Osteocyte (in vitro differentiated cells): ENCODE results near the gene HERC2. TPM values are rescaled to one million over a fixed set of nuclear protein-coding genes. Genes with fewer than 3 reads are reported as not detected.
A peak's percentile ranks its signal among the peaks of the same experiment; 100 is the strongest.

Experiments
- DNase-seq: peaks from one replicate; pipeline ENCODE4 v3.0.0; 2021; ENCODE audit warnings: mixed read lengths; ENCODE audit not compliant: unreplicated experiment; ENCODE audit errors: extremely low spot score
- H3K27ac Mint-ChIP-seq: one replicate; pipeline ENCODE4 v1.8.0; 2021; ENCODE audit warnings: mild to moderate bottlenecking, mixed read lengths; ENCODE audit not compliant: unreplicated experiment
- H3K27me3 Mint-ChIP-seq: one replicate; pipeline ENCODE4 v1.8.0; 2021; ENCODE audit warnings: mixed read lengths; ENCODE audit not compliant: unreplicated experiment
- H3K36me3 Mint-ChIP-seq: one replicate; pipeline ENCODE4 v1.8.0; 2021; ENCODE audit warnings: mixed read lengths; ENCODE audit not compliant: unreplicated experiment
- H3K4me1 Mint-ChIP-seq: one replicate; pipeline ENCODE4 v1.8.0; 2021; ENCODE audit warnings: mixed read lengths; ENCODE audit not compliant: unreplicated experiment
- H3K4me3 Mint-ChIP-seq: one replicate; pipeline ENCODE4 v1.8.0; 2021; ENCODE audit warnings: mild to moderate bottlenecking, moderate library complexity, mixed read lengths; ENCODE audit not compliant: unreplicated experiment
- H3K9me3 Mint-ChIP-seq: one replicate; pipeline ENCODE4 v1.8.0; 2021; ENCODE audit warnings: mixed read lengths; ENCODE audit not compliant: unreplicated experiment
- total RNA-seq: library from RNA; stranded (reverse); gene quantifications from 2 replicates; pipeline ENCODE4 v1.2.1, GENCODE V29; 2021
- TF ChIP-seq, protein P1 (sequence below): fragments of 200-600 bp; sonication (generic); IDR thresholded peaks from 2 replicates; pipeline ENCODE4 v1.5.0; 2021; ENCODE audit warnings: antibody characterized with exemption, mild to moderate bottlenecking, moderate library complexity

The HERC2 gene
- total RNA-seq, 1 donor from 2014 or later: 89.2 TPM

- H3K27ac Mint-ChIP-seq: peak overlapping the region; percentile 60
- H3K4me1 Mint-ChIP-seq: peaks cover 3% of the 10 kb centered on the region
- H3K27me3 Mint-ChIP-seq: no peaks in the 10 kb centered on the region
- H3K4me3 Mint-ChIP-seq: no peak overlapping the region
- no peak for DNase-seq
- TF ChIP-seq, protein P1, sequence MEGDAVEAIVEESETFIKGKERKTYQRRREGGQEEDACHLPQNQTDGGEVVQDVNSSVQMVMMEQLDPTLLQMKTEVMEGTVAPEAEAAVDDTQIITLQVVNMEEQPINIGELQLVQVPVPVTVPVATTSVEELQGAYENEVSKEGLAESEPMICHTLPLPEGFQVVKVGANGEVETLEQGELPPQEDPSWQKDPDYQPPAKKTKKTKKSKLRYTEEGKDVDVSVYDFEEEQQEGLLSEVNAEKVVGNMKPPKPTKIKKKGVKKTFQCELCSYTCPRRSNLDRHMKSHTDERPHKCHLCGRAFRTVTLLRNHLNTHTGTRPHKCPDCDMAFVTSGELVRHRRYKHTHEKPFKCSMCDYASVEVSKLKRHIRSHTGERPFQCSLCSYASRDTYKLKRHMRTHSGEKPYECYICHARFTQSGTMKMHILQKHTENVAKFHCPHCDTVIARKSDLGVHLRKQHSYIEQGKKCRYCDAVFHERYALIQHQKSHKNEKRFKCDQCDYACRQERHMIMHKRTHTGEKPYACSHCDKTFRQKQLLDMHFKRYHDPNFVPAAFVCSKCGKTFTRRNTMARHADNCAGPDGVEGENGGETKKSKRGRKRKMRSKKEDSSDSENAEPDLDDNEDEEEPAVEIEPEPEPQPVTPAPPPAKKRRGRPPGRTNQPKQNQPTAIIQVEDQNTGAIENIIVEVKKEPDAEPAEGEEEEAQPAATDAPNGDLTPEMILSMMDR: no peak
- H3K9me3 Mint-ChIP-seq: no peaks in the 10 kb centered on the region
- H3K36me3 Mint-ChIP-seq: peaks cover 55% of the 10 kb centered on the region
Measured at GRCh38 chr15:28115871-28116270, 206.1 kb downstream of the HERC2 start.

- no peak overlapping the region for H3K27ac Mint-ChIP-seq
- H3K4me3 Mint-ChIP-seq: no peak overlapping the region
- peaks cover 5% of the 10 kb centered on the region for H3K4me1 Mint-ChIP-seq
- DNase-seq: peak; percentile 77
- no peaks in the 10 kb centered on the region for H3K9me3 Mint-ChIP-seq
- TF ChIP-seq, protein P1: no peak
- no peaks in the 10 kb centered on the region for H3K27me3 Mint-ChIP-seq
- H3K36me3 Mint-ChIP-seq: peaks cover 48% of the 10 kb centered on the region
Measured at GRCh38 chr15:28114721-28115622, 207.0 kb downstream of the HERC2 start.

- Mint-ChIP-seq H3K9me3 (no peaks in the 10 kb centered on the region), H3K36me3 (peaks cover 48% of the 10 kb centered on the region), H3K4me1 (peaks cover 5% of the 10 kb centered on the region), H3K27me3 (no peaks in the 10 kb centered on the region), H3K4me3 (no peak overlapping the region), H3K27ac (no peak overlapping the region)
- TF ChIP-seq, protein P1: no peak
- no peak for DNase-seq
Measured at GRCh38 chr15:28114114-28114455, 207.9 kb downstream of the HERC2 start.

GRCh38 chr15:28113394-28114113 is 208.4 kb downstream of the HERC2 start:
- Mint-ChIP-seq H3K36me3 (peaks cover 46% of the 10 kb centered on the region), H3K4me1 (peaks cover 5% of the 10 kb centered on the region), H3K9me3 (no peaks in the 10 kb centered on the region), H3K27ac (no peak overlapping the region), H3K4me3 (no peak overlapping the region), H3K27me3 (no peaks in the 10 kb centered on the region)
- TF ChIP-seq, protein P1: no peak
- peak; percentile 72 for DNase-seq

DNA sequence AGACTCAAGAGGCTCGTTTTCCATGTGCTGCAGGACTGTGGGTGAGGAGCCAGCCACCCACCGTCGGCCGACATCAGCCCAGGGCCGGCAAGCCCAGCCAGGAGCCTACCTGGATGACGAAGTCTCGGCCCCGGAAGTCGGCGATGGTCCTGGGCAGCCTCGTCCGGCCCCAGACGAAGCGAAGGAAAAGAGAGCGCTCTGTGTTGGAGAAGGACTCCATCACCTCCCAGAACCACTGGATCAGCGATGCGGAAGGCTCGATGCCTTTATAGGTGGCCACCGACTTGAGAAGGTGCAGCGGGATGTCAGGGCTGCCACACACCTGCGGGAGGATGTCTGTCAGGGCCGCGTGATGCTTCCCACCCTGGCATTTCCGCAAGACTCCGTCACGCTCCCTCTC is 209.0 kb downstream of the HERC2 start:
- TF ChIP-seq, protein P1: no peak
- peaks cover 5% of the 10 kb centered on the region for H3K4me1 Mint-ChIP-seq
- no peaks in the 10 kb centered on the region for H3K27me3 Mint-ChIP-seq
- peak; percentile 80 for DNase-seq
- no peak overlapping the region for H3K4me3 Mint-ChIP-seq
- H3K36me3 Mint-ChIP-seq: peaks cover 42% of the 10 kb centered on the region
- H3K9me3 Mint-ChIP-seq: no peaks in the 10 kb centered on the region
- no peak overlapping the region for H3K27ac Mint-ChIP-seq
